Amniotic stem cell (primary cell): ENCODE results near the gene BMPR1B.
"Not testable (repeated sequence)": the region's sequence is repeated elsewhere in the genome, so short reads cannot be mapped to it uniquely, and the experiment has no call there.

Experiments
- DNase-seq: peaks from one replicate; lab custom pipeline; 2025; lab: John Stamatoyannopoulos, UW

Gene BMPR1B

DNA sequence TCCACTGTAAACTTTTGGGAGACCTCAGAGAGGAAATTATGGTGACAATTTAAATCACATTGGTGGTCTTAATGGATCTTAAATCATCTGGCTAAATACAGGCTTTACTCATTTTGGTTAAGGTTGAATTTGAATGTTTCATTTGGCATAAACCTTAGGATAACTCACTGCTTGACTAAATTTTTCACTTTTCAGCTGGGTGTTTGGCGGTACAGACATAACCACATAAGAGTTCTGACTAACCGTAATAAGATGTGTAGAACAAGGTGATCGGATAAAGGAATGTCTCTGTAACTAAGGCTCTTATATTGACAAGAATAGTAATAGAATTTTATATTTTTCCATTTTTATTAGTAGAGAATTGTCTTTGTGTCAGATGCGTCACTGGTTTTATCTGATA lies 281.0 kb downstream of the BMPR1B start:
- DNase-seq = no peak

GRCh38 chr4:95044324-95044837 lies 286.6 kb downstream of the BMPR1B start:
- no peak for DNase-seq

DNA sequence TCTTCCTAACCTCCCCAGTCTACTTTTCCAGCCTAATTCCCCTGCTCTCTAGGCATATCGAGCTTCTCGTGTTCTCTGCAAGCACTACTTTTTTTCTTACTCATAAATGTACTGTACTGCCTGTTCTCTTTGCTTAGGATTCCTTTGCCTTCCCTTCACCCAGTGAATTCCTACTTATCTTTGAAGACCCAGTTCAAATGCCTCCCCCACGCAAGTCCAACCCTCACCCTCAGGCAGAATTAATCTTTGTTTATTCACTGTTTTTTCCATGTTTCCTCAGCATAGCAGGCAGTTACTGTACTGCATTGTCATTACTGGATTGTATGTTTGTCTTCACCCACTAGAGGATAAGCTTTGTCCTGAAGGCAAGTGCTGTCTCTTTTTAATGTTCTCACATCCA lies 287.7 kb downstream of the BMPR1B start:
- DNase-seq = peak; percentile 32

DNA sequence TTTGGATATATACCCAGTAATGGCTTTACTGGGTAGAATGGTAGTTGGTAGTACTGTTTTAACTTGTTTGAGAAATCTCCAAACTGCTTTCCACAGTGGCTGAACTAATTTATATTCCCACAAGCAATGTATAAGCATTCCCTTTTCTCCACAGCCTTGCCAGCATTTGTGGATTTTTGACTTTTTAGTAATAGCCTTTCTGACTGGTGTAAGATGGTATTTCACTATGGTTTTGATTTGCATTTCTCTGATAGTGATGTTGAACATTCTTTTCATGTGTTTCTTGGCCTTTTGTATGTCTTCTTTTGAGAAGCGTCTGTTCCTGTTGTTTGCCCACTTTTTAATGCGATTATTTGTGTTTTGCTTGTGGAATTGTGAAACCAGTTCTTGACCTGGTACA lies 290.5 kb downstream of the BMPR1B start:
- no peak for DNase-seq

DNA sequence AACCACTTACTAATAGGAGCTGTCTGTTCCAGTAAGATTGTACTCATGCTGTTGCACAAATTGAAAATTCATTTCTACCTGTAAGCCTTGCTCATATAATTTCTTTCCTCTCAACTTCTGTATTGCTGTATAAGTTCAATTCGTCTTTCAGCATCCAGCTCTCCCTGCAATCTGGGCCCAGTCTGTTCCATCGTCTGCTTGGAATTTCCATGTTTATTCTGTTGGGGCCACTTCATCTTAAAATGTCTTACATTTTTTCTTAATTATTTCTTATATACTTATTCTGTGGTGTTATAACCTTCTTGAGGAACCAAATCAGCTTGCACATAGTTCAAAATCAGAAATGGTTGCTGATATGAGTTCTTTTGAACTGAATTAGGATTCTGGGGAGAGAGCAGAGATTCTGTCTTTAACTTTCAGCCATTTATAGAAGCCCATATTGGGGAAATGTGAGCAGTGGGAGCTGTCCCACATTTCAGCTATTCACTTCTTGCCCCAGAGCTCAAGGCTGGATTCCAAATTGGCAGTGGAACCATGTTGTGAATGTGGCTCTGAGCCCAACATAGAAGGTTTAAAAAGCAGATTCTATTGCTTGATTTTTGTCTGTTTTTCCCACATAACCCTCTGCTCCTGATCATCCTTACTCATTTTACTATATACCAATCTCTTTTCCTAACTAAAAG lies 291.9 kb downstream of the BMPR1B start:
- no peak for DNase-seq

DNA sequence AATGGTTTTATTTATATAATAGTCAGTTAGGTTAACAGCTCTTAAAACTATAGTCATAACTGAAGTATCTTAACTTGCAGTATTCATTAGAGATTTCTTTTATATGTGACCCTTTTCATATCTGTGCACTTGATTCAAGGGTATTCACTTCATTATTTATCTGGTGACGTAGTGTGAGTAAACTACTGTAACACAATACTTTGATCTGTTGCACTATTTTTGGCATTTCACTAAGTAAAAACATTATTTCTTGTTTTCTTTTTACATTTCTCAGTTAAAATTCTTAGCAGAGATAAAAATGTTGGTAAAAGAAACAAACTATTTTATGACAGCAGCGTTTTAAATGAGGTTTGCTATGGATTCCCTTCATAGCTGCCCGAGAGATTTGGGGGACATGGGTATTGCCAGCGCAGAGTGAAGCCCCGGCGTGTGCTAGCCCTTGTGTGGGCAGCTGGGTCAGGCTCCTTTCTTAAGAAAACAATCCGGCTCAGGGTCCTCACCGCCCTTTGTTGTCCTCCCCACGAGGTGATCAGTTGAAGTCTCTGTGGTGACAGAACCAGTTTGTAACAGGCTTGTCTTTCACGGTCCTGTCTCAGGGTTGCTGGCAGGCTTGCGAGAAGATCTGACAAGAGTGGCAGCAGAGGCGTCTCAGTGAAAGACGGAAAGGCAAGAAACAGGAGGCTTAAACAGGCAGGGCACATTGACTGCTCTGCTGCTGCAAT lies 293.4 kb downstream of the BMPR1B start:
- no peak for DNase-seq

- DNase-seq = no peak
Measured at GRCh38 chr4:95051702-95052020, 293.9 kb downstream of the BMPR1B start.

DNA sequence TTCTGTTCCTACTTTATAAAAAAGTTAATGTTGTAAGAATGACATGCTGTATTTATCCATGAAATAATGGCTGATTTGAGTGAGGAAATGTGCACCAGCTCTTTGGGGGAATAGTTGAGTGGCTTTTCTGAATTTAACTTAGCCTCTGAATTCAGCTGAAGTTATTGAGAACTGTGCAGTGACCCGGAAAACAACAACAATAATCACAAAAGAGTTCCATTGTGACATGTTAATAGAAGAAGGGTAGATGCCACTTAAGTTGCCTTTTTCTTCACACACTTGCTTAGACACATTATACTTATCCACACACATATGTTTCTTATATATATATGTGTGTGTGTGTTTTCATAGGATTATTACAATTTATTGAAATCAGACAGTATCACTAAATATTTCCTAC lies 301.2 kb downstream of the BMPR1B start:
- no peak for DNase-seq

- no peak for DNase-seq
Measured at GRCh38 chr4:95059663-95060062, 301.9 kb downstream of the BMPR1B start.

GRCh38 chr4:95061220-95061619 lies 303.5 kb downstream of the BMPR1B start:
- no peak for DNase-seq

GRCh38 chr4:95061801-95062200 lies 304.0 kb downstream of the BMPR1B start:
- DNase-seq = not testable (repeated sequence)

- no peak for DNase-seq
Measured at GRCh38 chr4:95066050-95066449, 308.3 kb downstream of the BMPR1B start.

DNA sequence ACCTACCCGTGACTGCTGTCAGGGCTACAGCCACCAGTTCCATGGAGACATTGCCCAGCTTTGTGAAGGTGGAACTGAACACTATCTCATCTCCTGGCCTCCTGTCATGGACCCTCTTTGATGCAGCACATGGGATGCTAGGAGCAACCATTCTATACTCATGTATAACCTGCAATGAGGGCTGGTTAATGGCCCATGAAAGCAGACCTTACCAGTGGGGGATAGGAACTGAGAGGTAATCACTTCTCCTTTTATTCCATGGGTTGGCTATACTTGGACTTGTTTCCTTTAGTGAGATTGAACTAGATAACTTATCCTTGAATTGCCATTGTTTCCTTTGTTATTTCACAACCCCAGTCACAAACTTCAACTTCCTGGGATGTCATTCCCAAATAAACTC lies 310.6 kb downstream of the BMPR1B start:
- DNase-seq = no peak

- DNase-seq = no peak
Measured at GRCh38 chr4:95068818-95069478, 311.2 kb downstream of the BMPR1B start.

- no peak for DNase-seq
Measured at GRCh38 chr4:95071851-95072250, 314.1 kb downstream of the BMPR1B start.

DNA sequence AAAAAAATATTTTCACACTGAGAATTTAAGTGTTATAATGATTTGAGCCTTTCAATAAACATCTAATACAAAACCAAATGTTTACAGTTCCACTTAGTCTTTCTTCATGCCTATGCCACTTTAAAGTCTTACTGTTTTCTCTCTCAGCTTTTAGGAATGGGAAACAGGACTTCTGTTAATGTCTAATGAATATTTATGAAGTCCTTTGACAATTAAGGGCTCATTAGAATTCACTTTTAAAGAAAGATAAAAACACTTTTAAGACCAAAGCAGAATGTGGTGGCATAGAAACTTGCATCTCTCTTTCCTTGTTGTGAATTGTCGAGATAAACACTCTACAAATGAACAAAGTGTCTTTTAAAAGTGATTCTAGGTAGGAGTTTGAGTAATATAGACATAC lies 315.9 kb downstream of the BMPR1B start:
- no peak for DNase-seq

GRCh38 chr4:95077864-95078263 lies 320.1 kb downstream of the BMPR1B start:
- DNase-seq = no peak

GRCh38 chr4:95080969-95081368 lies 323.2 kb downstream of the BMPR1B start:
- DNase-seq = no peak

GRCh38 chr4:95084584-95084983 lies 326.8 kb downstream of the BMPR1B start:
- no peak for DNase-seq

DNA sequence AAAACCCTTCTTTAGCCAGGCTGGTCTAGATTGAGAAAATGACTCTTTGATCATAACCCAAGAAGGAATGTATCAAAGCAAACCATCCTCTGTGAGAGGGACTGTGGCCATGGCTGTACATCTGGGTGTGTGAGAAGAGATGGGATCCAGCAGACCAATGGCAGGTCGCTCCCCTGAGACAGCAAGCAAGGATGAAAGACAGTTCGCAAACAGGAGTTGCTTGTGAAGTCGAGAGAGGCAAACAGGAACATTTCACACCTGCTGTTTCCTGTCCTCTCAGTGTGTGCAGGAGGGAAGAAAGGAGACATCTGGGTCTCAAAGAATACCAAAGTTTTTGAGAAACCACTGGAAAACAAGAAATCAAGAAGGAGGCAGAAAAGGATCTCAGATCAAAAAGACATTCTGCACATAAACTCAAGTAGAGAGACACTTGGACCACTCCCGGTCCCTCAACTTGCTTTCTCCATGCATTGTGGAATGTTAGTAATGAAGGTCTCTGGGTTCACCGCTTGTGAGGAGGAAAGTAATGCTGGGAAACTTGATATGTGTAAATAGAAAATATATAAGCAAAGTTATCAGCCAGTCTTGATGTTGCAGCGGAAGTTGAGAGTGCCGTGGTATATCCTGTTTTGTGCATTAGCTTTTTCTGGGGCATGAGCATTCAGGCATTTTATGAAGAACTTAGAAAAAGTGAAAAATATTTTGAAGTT lies 327.5 kb downstream of the BMPR1B start:
- no peak for DNase-seq

DNA sequence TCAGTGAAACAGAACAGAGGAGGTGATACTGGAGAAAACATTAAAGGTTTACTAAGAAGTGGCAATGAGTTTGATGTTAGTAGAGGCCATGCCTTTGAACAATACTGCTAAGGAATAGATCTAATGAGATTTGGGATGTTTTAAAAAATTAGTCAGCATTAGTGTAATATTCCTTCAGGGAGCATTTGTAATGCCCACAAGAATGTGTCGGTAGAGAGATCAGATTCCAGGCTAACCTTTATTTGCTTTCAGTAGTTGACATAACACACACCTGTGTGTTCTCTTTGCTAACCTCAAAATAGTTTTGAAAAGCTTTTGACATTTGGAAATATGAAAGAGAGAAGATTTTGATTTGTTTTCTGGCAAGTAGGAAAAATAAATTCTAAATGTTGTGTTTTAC lies 328.8 kb downstream of the BMPR1B start:
- no peak for DNase-seq

DNA sequence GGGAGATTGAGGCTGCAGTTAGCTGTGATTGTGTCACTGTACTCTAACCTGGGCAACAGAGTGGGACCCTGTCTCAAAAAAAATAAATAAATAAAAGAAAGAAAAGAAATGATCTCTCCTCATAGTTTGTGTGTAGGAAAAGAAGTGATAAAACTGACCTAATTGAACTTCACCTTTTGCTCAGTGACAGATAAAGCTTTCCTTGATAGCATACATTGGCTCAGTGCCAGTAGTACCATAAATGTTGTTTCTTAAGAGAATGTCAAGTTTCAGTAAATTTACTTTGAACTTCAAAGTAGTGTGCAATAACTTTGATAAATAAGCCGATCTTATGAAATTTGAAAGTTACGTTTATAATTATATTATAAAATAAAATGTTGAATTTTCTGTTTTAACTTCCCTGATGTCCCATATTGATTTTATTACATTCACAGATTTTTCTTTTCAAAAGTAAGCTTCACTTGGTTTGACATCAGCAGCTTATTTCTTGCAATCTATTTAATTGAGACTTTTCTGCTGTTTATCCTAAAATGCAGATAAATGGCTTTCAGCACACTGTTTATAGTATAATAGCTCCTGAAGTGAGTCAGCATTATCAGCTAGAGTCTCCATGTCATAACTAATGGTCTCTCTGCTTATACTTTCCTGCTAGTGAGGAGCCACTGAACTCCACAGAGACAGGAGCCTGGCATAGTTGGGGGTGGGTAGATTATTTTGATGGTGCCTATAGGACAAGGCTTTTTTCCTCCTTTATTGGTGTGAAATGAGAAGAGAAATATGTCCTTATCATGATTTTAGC lies 330.1 kb downstream of the BMPR1B start:
- DNase-seq = no peak
